IMR-90 (cell line): ENCODE results near the gene SCYGR6. TPM values are rescaled to one million over a fixed set of nuclear protein-coding genes. Genes with fewer than 3 reads are reported as not detected.

Experiments used
- ATAC-seq: fragments of 200-7000 bp; cut with Tn5 transposase; 2 replicates; pipeline ENCODE4 v1.9.1; 2020; ENCODE audit warnings: low read depth, mild to moderate bottlenecking, moderate library complexity
- BruUV-seq: library from RNA; stranded (reverse); fragments of 400-500 nt; replicated peaks from 2 replicates; lab custom pipeline; 2021; lab: Mats Ljungman, UMichigan
- CTCF ChIA-PET: fragments of 300-600 bp; formaldehyde crosslinking; extraction: SDS; loops from one replicate; lab custom pipeline; 2021; ENCODE audit warnings: antibody characterized with exemption; lab: Yijun Ruan, JAX
- POLR2A ChIA-PET: fragments of 300-600 bp; sonication (Branson Sonifier 250); formaldehyde crosslinking; loops from one replicate; lab custom pipeline; 2022; ENCODE audit warnings: antibody characterized with exemption; ENCODE audit not compliant: unreplicated experiment; lab: Charles Lee
- DNase-seq: peaks from one replicate; pipeline ENCODE4 v3.0.0; 2013
- H2AFZ ChIP-seq: replicated peaks from 2 replicates; pipeline ENCODE3; 2013; ENCODE audit warnings: low read length, mild to moderate bottlenecking; ENCODE audit not compliant: poor library complexity
- H2AK5ac ChIP-seq: 2 replicates; pipeline ENCODE4 v1.6.1; 2013; ENCODE audit warnings: low read depth, low read length, inconsistent platforms
- H2AK9ac ChIP-seq: replicated peaks from 2 replicates; pipeline ENCODE3; 2013; ENCODE audit warnings: mild to moderate bottlenecking, low read depth, low read length, moderate library complexity; ENCODE audit not compliant: poor library complexity
- H2BK120ac ChIP-seq: 2 replicates; pipeline ENCODE4 v1.6.1; 2013; ENCODE audit warnings: low read depth, low read length, inconsistent platforms
- H2BK15ac ChIP-seq: 3 replicates; pipeline ENCODE4 v1.6.1; 2013; ENCODE audit warnings: low read depth, low read length, inconsistent platforms
- H2BK20ac ChIP-seq: 2 replicates; pipeline ENCODE4 v1.6.1; 2013; ENCODE audit warnings: low read depth, mild to moderate bottlenecking, inconsistent platforms, low read length, moderate library complexity
- H2BK5ac ChIP-seq: 2 replicates; pipeline ENCODE4 v1.6.1; 2013; ENCODE audit warnings: mild to moderate bottlenecking, low read depth, low read length, inconsistent platforms; ENCODE audit not compliant: poor library complexity, severe bottlenecking
- H3K14ac ChIP-seq: replicated peaks from 2 replicates; pipeline ENCODE4 v1.6.1; 2013; ENCODE audit warnings: low read depth, low read length, inconsistent platforms
- H3K18ac ChIP-seq: 2 replicates; pipeline ENCODE4 v1.6.1; 2013; ENCODE audit warnings: low read depth, low read length, control low read depth
- H3K23ac ChIP-seq: 2 replicates; pipeline ENCODE4 v1.6.1; 2013; ENCODE audit warnings: low read depth, low read length, inconsistent platforms
- H3K27ac ChIP-seq: 2 replicates; pipeline ENCODE4 v1.5.1; 2013; ENCODE audit warnings: mild to moderate bottlenecking, control low read depth, low read length; ENCODE audit not compliant: insufficient read depth
- H3K27me3 ChIP-seq: 2 replicates; pipeline ENCODE4 v1.6.1; 2013; ENCODE audit warnings: low read length; ENCODE audit not compliant: control insufficient read depth, insufficient read depth
- H3K36me3 ChIP-seq: 2 replicates; pipeline ENCODE4 v1.6.1; 2013; ENCODE audit warnings: low read length, mixed read lengths; ENCODE audit not compliant: control insufficient read depth, insufficient read depth
- H3K4ac ChIP-seq: 2 replicates; pipeline ENCODE4 v1.6.1; 2013; ENCODE audit warnings: low read depth, low read length, inconsistent platforms
- H3K4me1 ChIP-seq: 2 replicates; pipeline ENCODE4 v1.6.1; 2013; ENCODE audit warnings: low read length, mixed read lengths; ENCODE audit not compliant: control insufficient read depth, insufficient read depth
- H3K4me2 ChIP-seq: 2 replicates; pipeline ENCODE4 v1.6.1; 2013; ENCODE audit warnings: low read depth, mild to moderate bottlenecking, control low read depth, low read length, moderate library complexity
- H3K4me3 ChIP-seq: 2 replicates; pipeline ENCODE4 v1.5.1; 2013; ENCODE audit warnings: low read depth, mild to moderate bottlenecking, control low read depth, low read length, moderate library complexity; ENCODE audit not compliant: insufficient read depth
- H3K56ac ChIP-seq: 2 replicates; pipeline ENCODE4 v1.6.1; 2013; ENCODE audit warnings: low read length, inconsistent platforms; ENCODE audit not compliant: insufficient read depth; ENCODE audit errors: extremely low read depth
- H3K79me1 ChIP-seq, 2 experiments: 2 replicates each; pipeline ENCODE4 v1.6.1; 2013; ENCODE audit warnings: low read length in 2 of 2, inconsistent platforms in 1 of 2, low read depth in 1 of 2
- H3K9ac ChIP-seq: 2 replicates; pipeline ENCODE4 v1.6.1; 2013; ENCODE audit warnings: low read depth, low read length, control low read depth
- H3K9me1 ChIP-seq: 2 replicates; pipeline ENCODE4 v1.6.1; 2013; ENCODE audit warnings: low read length, inconsistent platforms; ENCODE audit not compliant: insufficient read depth
- H3K9me3 ChIP-seq: 2 replicates; pipeline ENCODE4 v1.6.1; 2013; ENCODE audit warnings: low read length; ENCODE audit not compliant: control insufficient read depth, insufficient read depth
- H4K20me1 ChIP-seq: 2 replicates; pipeline ENCODE4 v1.6.1; 2013; ENCODE audit warnings: low read length, inconsistent platforms; ENCODE audit not compliant: insufficient read depth
- H4K5ac ChIP-seq: 2 replicates; pipeline ENCODE4 v1.6.1; 2013; ENCODE audit warnings: mild to moderate bottlenecking, low read depth, low read length, control low read depth
- H4K8ac ChIP-seq, 2 experiments: 2 replicates each; pipeline ENCODE4 v1.6.1; 2013; ENCODE audit warnings: low read depth in 2 of 2, low read length in 2 of 2, control low read depth in 1 of 2, inconsistent platforms in 1 of 2
- H4K91ac ChIP-seq: 2 replicates; pipeline ENCODE4 v1.6.1; 2013; ENCODE audit warnings: low read depth, low read length, inconsistent platforms; ENCODE audit not compliant: insufficient read depth
- BHLHE40 ChIP-seq: fragments of 150-350 bp; IDR thresholded peaks from 2 replicates; pipeline ENCODE4 v1.6.1; 2016; ENCODE audit warnings: mild to moderate bottlenecking, low read depth, low read length
- CEBPB ChIP-seq: IDR thresholded peaks from 2 replicates; pipeline ENCODE4 v1.6.1; 2012; ENCODE audit warnings: low read depth, low read length, improper control_type of control experiment
- CHD1 ChIP-seq: IDR thresholded peaks from 2 replicates; pipeline ENCODE4 v1.6.1; 2012; ENCODE audit warnings: low read depth, low read length, improper control_type of control experiment
- CTCF ChIP-seq: conservative IDR thresholded peaks from 2 replicates; pipeline ENCODE4 v1.5.1; 2012; ENCODE audit warnings: mild to moderate bottlenecking, low read depth, low read length, improper control_type of control experiment
- FOS ChIP-seq: fragments of 150-350 bp; IDR thresholded peaks from 2 replicates; pipeline ENCODE4 v1.6.1; 2016; ENCODE audit warnings: low read depth, low read length
- MAFK ChIP-seq: IDR thresholded peaks from 2 replicates; pipeline ENCODE4 v1.6.1; 2012; ENCODE audit warnings: low read depth, low read length, improper control_type of control experiment
- MAZ ChIP-seq: IDR thresholded peaks from 2 replicates; pipeline ENCODE4 v1.6.1; 2012; ENCODE audit warnings: low read depth, mild to moderate bottlenecking, low read length, improper control_type of control experiment, moderate library complexity, borderline replicate concordance
- MXI1 ChIP-seq: IDR thresholded peaks from 2 replicates; pipeline ENCODE4 v1.6.1; 2012; ENCODE audit warnings: low read depth, mild to moderate bottlenecking, low read length, moderate library complexity, borderline replicate concordance
- NFE2L2 ChIP-seq: fragments of 150-350 bp; IDR thresholded peaks from 2 replicates; pipeline ENCODE4 v1.6.1; 2016; ENCODE audit warnings: low read depth, mild to moderate bottlenecking, low read length
- POLR2A ChIP-seq: IDR thresholded peaks from 2 replicates; pipeline ENCODE4 v1.6.1; 2012; ENCODE audit warnings: mild to moderate bottlenecking, low read depth, low read length
- RCOR1 ChIP-seq: IDR thresholded peaks from 2 replicates; pipeline ENCODE4 v1.6.1; 2012; ENCODE audit warnings: mild to moderate bottlenecking, low read length, improper control_type of control experiment; ENCODE audit not compliant: insufficient replicate concordance
- RFX5 ChIP-seq: IDR thresholded peaks from 2 replicates; pipeline ENCODE4 v1.8.0; 2012; ENCODE audit warnings: low read depth, mild to moderate bottlenecking, low read length, moderate library complexity
- SMC3 ChIP-seq: fragments of 150-350 bp; IDR thresholded peaks from 2 replicates; pipeline ENCODE4 v1.6.1; 2016; ENCODE audit warnings: low read depth, mild to moderate bottlenecking, antibody characterized with exemption, low read length, moderate library complexity
- WGBS, 2 experiments: methylation state at CpG; one replicate each; pipeline versions ENCODE4 v1.1.5 to v1.1.7; 2013; ENCODE audit warnings: missing lambda C conversion rate in 2 of 2; ENCODE audit not compliant: insufficient read length in 1 of 2; ENCODE audit errors: extremely low coverage in 2 of 2; 5-methylcytosine and 5-hydroxymethylcytosine counted together
- dilution Hi-C: fragments of 300-500 bp; cut with HindIII; formaldehyde crosslinking; loops from one replicate; pipeline ENCODE4 v1.14.3; 2018; ENCODE audit warnings: low sequenced_read_pairs; ENCODE audit not compliant: unreplicated experiment
- in situ Hi-C: fragments of 300-500 bp; cut with MboI; formaldehyde crosslinking; loops from 3 replicates; pipeline ENCODE4 v1.14.3; 2019; ENCODE audit warnings: low sequenced_read_pairs, inconsistent platforms, mixed read lengths
- intact Hi-C: fragments of 100-400 bp; cut with micrococcal nuclease; formaldehyde crosslinking; loops from 2 replicates; pipeline ENCODE4 v1.10.0; 2022
- polyA plus RNA-seq, 3 experiments: library from polyadenylated mRNA; depleted of rRNA; stranded (reverse); fragments of >200 nt; gene quantifications; 2 replicates each; pipeline ENCODE4 v1.2.3, GENCODE V29; 2012; ENCODE audit warnings: low replicate concordance in 1 of 3
- total RNA-seq: library from RNA; depleted of rRNA; stranded (reverse); fragments of >200 nt; gene quantifications from 2 replicates; pipeline ENCODE4 v1.2.3, GENCODE V29; 2012

SCYGR6 gene
- total and polyA plus RNA-seq, 2 of the 4 experiments (the other 2 are of a cell fraction) = not detected

GRCh38 chr2:227684258-227684657 lies 40.3 kb downstream of the SCYGR6 start:
- TF ChIP-seq FOS (no peak), MAZ (no peak), CHD1 (no peak), MXI1 (no peak), CTCF (no peak), MAFK (no peak), NFE2L2 (no peak), CEBPB (no peak), RCOR1 (no peak), RFX5 (no peak), SMC3 (no peak), BHLHE40 (no peak), POLR2A (no peak)
- H3K18ac ChIP-seq = no peak overlapping the region
- H3K4me3 ChIP-seq = no peak overlapping the region
- no peak overlapping the region for H3K9ac ChIP-seq
- H3K79me1 ChIP-seq = no peaks in the 10 kb centered on the region
- H3K4ac ChIP-seq = no peak overlapping the region
- H3K23ac ChIP-seq = no peak overlapping the region
- H2BK20ac ChIP-seq = no peak overlapping the region
- H2AK5ac ChIP-seq = no peak overlapping the region
- no peaks in the 10 kb centered on the region for H3K4me1 ChIP-seq
- no peak overlapping the region for H4K5ac ChIP-seq
- 17% methylated on average over 2 of the region's 5 CpGs; no CpG with 5 or more reads in 1 of the 2 experiments for WGBS, 2 experiments
- ATAC-seq (no peak), DNase-seq (no peak)
- no peak overlapping the region for H2AFZ ChIP-seq
- intact Hi-C loops = no loop called here
- no peak overlapping the region for H3K27ac ChIP-seq
- no peak overlapping the region for H2AK9ac ChIP-seq
- no peak overlapping the region for H4K91ac ChIP-seq
- in situ Hi-C loops = no loop called here
- H2BK5ac ChIP-seq = no peak overlapping the region
- dilution Hi-C loops = no loop called here
- no peak overlapping the region for H3K4me2 ChIP-seq
- ChIA-PET POLR2A (no interaction called here), CTCF (no interaction called here)
- BruUV-seq = no TSS peak
- no peaks in the 10 kb centered on the region for H3K27me3 ChIP-seq
- H3K56ac ChIP-seq = no peak overlapping the region
- no peaks in the 10 kb centered on the region for H3K9me3 ChIP-seq
- H3K36me3 ChIP-seq = no peaks in the 10 kb centered on the region
- H3K14ac ChIP-seq = no peak overlapping the region
- no peaks in the 10 kb centered on the region for H4K20me1 ChIP-seq
- no peak overlapping the region for H2BK15ac ChIP-seq
- H3K9me1 ChIP-seq = no peaks in the 10 kb centered on the region
- no peak overlapping the region for H4K8ac ChIP-seq
- no peak overlapping the region for H2BK120ac ChIP-seq
